Measurements from ENCODE around the gene OCSTAMP. TPM values are rescaled to one million over a fixed set of nuclear protein-coding genes. Genes with fewer than 3 reads are reported as not detected.

The OCSTAMP gene
- polyA plus RNA-seq, 1 donor from 2014 or later = not detected

DNA sequence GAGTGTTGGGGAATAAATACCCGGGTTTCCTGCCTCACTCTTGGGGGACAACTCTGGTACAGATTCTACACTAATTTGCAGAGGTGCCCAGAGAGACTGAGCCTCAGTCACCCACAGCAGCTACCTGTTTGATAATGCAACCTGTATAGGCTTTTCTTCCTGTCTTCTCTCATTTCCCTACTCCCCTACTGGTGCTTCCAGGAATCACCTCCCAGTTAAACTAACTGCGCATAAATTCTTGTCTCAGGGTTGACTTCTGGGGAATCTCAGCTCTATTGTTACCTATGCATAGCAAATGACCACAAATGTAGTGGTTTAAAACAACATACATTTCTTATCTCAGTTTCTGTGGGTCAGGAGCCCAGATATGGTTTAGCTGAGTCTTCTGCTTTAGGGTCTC, 11.3 kb downstream of the OCSTAMP start:
- no peak overlapping the region for H3K27ac Mint-ChIP-seq
- H3K4me3 Mint-ChIP-seq = no peak overlapping the region
- peaks cover 9% of the 10 kb centered on the region for H3K27me3 Mint-ChIP-seq
- peaks cover 0 to 2% (median 0%) of the 10 kb centered on the region in 3 donors for H3K4me1 Mint-ChIP-seq
- H3K36me3 Mint-ChIP-seq = no peaks in the 10 kb centered on the region
- peaks cover 0 to 3% (median 0%) of the 10 kb centered on the region in 3 donors for H3K9me3 Mint-ChIP-seq

DNA sequence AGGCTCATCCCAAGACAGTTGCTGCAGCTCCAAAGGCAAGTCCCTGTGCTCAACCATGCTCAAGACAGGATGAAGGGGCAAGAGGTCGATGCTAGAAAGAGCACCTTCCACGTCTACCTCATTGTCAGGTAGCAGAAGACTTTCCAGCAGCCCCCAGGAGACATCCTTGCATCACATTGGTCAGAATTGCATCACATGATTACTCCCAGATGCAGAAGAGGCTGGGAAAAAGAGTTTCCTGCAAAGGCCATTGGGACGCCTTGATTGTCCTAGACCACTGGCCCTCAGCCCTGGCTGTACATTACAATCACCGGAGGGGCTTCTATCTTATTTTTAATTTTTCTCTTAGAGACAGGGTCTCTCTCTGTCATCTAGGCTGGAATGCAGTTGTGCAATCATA, 19.8 kb downstream of the OCSTAMP start:
- Mint-ChIP-seq H3K36me3 (no peaks in the 10 kb centered on the region), H3K27ac (no peak overlapping the region), H3K4me1 (no peaks in the 10 kb centered on the region), H3K9me3 (no peaks in the 10 kb centered on the region), H3K27me3 (peaks cover 1% of the 10 kb centered on the region), H3K4me3 (no peak overlapping the region)

DNA sequence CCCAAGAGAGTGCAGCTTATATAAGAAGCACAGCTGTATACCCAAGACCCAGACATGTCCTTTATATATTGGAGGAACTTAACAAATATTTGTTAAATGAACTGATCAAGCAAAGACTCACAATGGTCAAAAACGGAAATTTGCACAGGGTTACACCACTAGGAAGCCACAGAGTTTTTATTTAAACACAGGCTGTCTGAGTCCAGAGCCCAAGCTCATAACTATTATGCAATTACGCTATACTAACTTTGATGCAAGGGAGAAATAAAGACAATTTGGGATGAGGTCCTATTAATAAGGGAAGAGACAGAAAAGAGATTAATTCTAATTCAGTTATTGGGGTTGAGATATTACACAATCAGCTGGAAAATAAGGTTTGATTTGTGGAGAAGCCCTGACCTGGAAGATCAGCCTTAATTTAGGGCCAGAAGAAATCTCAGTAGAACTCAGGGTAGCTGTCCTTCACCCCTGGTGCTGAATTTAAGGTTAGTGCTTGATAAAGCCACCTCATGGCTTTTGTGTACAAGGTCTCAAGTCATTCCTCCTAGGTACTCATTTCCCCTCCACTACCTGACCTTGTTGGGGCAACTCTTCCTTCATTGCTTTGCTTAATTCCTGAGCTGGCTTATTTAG, 26.6 kb downstream of the OCSTAMP start:
- Mint-ChIP-seq H3K4me1 (no peaks in the 10 kb centered on the region), H3K4me3 (no peak overlapping the region), H3K9me3 (no peaks in the 10 kb centered on the region), H3K27ac (no peak overlapping the region), H3K36me3 (no peaks in the 10 kb centered on the region), H3K27me3 (peaks cover 1% of the 10 kb centered on the region)

DNA sequence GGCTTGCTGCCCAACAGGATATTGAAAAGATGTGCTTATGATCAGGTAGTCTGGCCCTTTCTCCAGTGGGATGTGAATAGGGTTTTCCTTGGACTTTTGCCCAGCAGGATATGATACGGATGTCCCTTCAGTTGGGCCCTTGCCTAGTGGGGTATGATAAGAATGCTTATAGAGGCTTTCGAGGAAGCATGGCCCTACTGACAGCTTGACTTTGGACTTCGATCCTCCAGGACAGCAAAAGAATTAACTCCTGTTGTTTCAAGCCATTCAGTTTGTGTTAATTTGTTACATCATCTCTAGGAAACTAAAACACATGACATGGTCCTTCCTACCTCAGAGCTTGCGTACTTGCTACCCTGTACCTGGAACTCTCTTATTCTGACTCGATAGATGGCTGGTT, 27.3 kb downstream of the OCSTAMP start:
- no peaks in the 10 kb centered on the region for H3K4me1 Mint-ChIP-seq
- no peaks in the 10 kb centered on the region for H3K9me3 Mint-ChIP-seq
- no peak overlapping the region for H3K27ac Mint-ChIP-seq
- no peaks in the 10 kb centered on the region for H3K27me3 Mint-ChIP-seq
- H3K4me3 Mint-ChIP-seq = no peak overlapping the region
- no peaks in the 10 kb centered on the region for H3K36me3 Mint-ChIP-seq

DNA sequence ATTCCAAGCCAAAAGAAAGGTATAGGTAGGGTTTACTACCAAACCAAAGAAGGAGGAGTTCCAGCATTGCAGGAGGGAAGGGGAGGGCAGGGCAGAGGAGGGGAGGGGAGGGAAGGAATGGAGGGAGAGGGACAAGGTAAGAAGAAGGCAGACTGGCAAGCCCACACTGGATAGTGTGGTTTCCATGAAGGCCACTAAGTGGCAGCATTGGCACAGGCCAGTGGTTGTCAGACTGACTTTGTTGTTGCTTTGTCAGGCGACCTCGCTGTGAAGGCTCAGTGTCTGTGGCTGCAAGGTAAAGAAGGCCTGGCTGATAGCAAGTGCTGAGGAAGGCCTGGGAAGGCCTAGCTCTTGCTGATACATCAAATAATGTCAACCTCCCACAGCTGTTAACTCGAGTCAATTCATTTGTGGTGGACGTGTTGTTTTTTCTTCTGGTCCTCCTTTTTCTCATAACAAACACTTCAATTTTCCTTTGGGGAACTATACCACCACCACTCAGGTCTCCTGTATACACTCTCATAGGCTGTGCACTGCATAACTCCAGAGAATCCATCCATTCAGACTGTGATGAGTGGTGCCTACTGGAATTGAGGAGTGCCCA, 29.4 kb downstream of the OCSTAMP start:
- no peaks in the 10 kb centered on the region for H3K4me1 Mint-ChIP-seq
- H3K9me3 Mint-ChIP-seq = no peaks in the 10 kb centered on the region
- H3K27ac Mint-ChIP-seq = no peak overlapping the region
- no peak overlapping the region for H3K4me3 Mint-ChIP-seq
- no peaks in the 10 kb centered on the region for H3K27me3 Mint-ChIP-seq
- peaks cover 2% of the 10 kb centered on the region for H3K36me3 Mint-ChIP-seq

DNA sequence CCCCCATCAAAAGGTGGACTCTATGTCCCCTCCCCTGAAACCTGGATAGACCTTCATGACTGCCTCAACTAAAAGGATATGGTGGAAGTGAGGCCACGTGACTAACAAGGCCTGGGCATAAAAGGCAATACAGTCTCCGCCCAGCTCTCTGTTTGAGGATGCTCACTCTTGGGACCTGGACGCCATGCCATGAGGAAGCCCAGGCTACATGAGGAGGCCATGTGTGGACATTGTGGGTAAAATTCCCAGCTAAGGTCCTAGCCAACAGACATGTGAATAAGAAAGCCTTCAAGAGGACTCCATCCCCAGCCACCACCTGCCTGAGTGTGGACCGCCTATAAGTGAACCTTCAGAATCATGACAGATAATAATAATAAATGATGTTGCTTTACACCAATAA, 29.9 kb downstream of the OCSTAMP start:
- H3K4me1 Mint-ChIP-seq = no peaks in the 10 kb centered on the region
- H3K27ac Mint-ChIP-seq = no peak overlapping the region
- H3K4me3 Mint-ChIP-seq = no peak overlapping the region
- no peaks in the 10 kb centered on the region for H3K27me3 Mint-ChIP-seq
- H3K9me3 Mint-ChIP-seq = no peaks in the 10 kb centered on the region
- peaks cover 2% of the 10 kb centered on the region for H3K36me3 Mint-ChIP-seq

DNA sequence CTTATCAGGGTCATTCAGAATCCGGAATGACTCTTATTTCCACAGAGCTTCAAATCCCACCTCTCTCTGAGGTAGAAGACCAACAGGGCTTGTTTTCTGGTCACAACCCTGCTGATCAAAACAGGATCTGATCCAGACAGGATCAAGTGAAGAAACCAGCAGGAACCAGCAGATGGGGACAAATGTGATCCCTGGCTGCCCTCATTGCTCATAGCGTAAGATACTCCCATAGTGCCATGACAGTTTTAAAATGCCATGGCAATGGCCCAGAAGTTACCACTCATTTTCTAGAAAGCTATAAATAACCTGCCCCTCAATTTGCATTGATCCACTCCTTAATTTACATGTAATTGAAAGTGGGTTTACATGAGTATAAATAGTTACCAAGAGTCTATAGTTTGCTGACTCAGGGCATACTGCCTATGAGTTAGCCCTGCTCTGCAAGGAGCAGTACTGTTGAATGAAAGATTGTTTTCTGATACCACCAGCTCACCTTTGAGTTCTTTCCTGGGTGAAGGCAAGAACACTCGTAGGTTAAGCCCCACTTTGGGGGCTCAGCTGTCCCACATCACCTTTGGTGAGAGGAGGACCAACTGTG, 30.9 kb downstream of the OCSTAMP start:
- Mint-ChIP-seq H3K27ac (no peak overlapping the region), H3K9me3 (no peaks in the 10 kb centered on the region), H3K4me1 (no peaks in the 10 kb centered on the region), H3K27me3 (peaks cover 3% of the 10 kb centered on the region), H3K4me3 (no peak overlapping the region), H3K36me3 (peaks cover 2% of the 10 kb centered on the region)

DNA sequence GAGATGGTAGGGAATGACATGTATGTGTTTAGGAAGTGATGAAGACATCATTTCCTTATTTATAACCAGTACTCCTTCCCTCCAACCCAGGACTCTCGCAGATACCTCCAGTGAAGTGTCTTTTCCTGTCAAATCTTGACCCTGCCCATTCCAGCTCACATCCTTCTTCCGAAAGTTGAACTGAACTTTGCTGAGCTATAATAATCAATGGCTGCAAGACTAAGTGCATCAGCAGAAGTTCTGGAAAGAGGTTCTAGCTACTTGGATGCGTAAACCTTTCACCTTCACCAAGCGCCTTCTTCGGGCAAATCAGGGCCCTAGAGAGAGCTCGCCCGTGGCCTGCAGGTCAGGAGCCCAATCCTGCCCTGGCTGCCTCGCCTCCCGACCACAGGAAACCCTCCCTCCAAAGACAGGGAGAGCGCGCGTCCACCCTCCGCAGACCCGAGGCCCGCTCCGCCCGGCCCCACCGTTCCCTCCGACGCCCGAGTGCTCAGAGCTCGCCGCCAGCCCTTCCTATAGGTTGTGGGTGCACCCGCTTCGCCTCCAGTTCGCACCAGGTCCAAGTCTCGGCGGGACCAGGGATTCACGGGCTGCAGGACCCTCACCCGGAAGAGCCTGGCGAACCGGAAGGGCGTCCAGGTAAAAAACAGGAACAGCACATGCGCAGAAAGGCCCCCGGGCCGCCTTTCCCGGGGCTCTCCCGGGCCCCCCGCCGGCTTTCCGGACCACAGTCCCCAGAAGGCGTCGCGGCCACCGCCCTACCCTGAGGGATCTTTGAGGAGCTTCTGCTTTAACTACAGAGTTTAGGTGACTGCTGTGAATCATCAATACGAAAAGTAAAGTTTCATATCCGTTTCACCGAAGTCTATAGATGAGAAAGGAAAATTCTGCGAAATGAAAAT, 37.3 kb downstream of the OCSTAMP start, which contains the start of gene ZNF334:
ZNF334 (minus strand) TSS at position 617 of the 902 bp plus-strand sequence. CDS start 1,457 bp downstream, outside the sequence.
- H3K36me3 Mint-ChIP-seq = peaks cover 2% of the 10 kb centered on the region
- H3K27me3 Mint-ChIP-seq = peaks cover 14% of the 10 kb centered on the region
- H3K27ac Mint-ChIP-seq = no peak within 1 kb of the TSS
- peaks cover 0 to 2% (median 0%) of the 10 kb centered on the region in 3 donors for H3K9me3 Mint-ChIP-seq
- H3K4me3 Mint-ChIP-seq = peak within 1 kb of the TSS; percentile 18 to 92 (median 86)
- H3K4me1 Mint-ChIP-seq = peaks cover 0 to 4% (median 4%) of the 10 kb centered on the region in 3 donors

DNA sequence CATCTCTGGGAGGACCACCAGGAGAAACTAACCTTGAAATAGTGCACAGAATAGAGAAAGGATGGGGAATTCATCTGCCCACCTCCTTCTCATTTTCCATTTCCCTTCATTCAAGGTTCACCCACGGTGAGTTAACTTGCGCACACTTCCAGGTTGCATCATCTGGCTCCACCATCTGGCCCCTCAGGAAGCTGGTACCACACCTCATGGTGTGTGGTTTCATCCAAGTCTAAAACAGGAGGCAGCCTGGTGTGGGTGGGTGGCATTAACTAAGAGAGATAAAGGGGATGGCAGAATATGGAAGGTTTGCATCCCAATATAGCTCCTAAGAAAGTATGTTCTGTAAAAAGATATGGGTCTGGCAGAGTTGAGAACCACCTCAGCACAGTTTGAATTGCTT, 40.9 kb downstream of the OCSTAMP start:
- Mint-ChIP-seq H3K4me1 (peaks cover 0 to 4% (median 4%) of the 10 kb centered on the region in 3 donors), H3K36me3 (no peaks in the 10 kb centered on the region), H3K27ac (no peak overlapping the region), H3K27me3 (peaks cover 22% of the 10 kb centered on the region), H3K4me3 (no peak overlapping the region), H3K9me3 (peaks cover 0 to 2% (median 0%) of the 10 kb centered on the region in 3 donors)

DNA sequence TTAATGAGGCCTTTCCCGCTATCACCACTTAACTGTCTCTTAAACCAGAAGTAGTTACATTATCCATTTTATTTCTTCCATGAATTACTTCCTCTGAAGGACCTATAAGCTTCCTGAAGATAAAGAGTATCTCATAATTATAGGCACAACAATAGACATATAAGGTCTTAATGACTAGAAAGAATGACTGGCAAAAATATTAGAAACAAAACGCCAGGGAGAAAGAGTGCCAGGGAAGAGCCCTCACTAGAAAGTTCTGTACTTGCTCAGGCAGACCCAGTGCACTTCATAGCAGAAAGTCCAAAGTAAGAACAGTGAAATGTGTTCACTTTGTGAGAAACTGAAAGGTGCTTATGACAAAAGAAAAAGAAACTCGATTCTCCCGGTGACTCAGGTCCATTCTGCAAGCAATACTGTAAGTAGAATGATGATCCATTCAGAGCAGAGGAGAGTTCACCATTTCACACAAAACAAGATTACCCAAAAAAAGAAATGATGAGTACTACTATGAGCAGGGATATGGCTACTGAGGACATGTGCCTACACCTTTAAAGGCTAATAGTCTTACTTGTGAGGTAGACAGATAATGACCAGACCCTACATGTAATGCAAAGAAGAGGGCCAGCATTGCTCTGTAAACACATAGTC, 42.6 kb downstream of the OCSTAMP start:
- Mint-ChIP-seq H3K4me3 (no peak overlapping the region), H3K4me1 (peaks cover 0 to under 1% (median 0%) of the 10 kb centered on the region in 3 donors), H3K9me3 (peaks cover 7 to 10% (median 8%) of the 10 kb centered on the region in 3 donors), H3K27me3 (peaks cover 22% of the 10 kb centered on the region), H3K36me3 (peaks cover 3% of the 10 kb centered on the region), H3K27ac (no peak overlapping the region)

DNA sequence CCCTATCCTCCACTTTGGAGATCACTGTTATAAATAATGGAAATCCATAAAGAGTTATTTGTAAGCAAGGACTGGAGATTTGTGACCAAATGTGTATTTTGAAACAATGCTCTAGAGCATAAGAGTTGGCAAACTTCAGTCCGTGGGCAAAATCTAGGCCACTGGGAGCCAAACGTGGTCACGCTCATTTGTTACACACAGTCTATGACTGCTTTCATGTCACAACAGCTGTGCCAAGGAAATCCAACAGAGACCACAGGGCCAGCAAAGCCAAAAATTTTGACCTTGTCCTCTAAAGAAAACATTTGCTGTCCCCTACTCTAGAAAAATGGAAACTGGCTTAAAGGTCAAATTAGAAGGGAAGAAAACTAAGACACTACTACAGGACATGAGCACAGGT, 44.9 kb downstream of the OCSTAMP start:
- H3K9me3 Mint-ChIP-seq = peaks cover 25 to 27% (median 26%) of the 10 kb centered on the region in 3 donors
- peaks cover 20% of the 10 kb centered on the region for H3K27me3 Mint-ChIP-seq
- peaks cover 3% of the 10 kb centered on the region for H3K36me3 Mint-ChIP-seq
- H3K27ac Mint-ChIP-seq = no peak overlapping the region
- no peaks in the 10 kb centered on the region for H3K4me1 Mint-ChIP-seq
- no peak overlapping the region for H3K4me3 Mint-ChIP-seq

DNA sequence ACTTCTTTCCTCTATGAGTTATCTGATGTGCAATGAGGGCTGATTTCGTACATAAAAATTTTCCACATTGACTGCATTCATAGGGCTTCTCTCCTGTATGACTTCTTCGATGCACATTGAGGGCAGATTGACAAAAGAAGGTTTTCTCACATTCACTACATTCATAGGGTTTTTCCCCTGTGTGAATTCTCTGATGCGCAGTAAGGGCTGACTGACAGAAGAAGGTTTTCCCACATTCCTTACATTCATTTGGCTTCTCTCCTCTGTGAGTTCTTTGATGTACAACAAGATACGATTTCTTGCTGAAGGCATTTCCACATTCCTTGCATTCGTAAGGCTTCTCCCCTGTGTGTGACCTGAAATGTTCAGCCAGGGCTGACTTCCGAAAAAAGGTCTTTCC, 48.5 kb downstream of the OCSTAMP start:
- H3K4me1 Mint-ChIP-seq = no peaks in the 10 kb centered on the region
- peaks cover 30 to 38% (median 31%) of the 10 kb centered on the region in 3 donors for H3K9me3 Mint-ChIP-seq
- no peak overlapping the region for H3K27ac Mint-ChIP-seq
- peaks cover 5% of the 10 kb centered on the region for H3K36me3 Mint-ChIP-seq
- peak overlapping the region in 1 of 4 donors; percentile 70 for H3K4me3 Mint-ChIP-seq
- H3K27me3 Mint-ChIP-seq = peaks cover 19% of the 10 kb centered on the region

DNA sequence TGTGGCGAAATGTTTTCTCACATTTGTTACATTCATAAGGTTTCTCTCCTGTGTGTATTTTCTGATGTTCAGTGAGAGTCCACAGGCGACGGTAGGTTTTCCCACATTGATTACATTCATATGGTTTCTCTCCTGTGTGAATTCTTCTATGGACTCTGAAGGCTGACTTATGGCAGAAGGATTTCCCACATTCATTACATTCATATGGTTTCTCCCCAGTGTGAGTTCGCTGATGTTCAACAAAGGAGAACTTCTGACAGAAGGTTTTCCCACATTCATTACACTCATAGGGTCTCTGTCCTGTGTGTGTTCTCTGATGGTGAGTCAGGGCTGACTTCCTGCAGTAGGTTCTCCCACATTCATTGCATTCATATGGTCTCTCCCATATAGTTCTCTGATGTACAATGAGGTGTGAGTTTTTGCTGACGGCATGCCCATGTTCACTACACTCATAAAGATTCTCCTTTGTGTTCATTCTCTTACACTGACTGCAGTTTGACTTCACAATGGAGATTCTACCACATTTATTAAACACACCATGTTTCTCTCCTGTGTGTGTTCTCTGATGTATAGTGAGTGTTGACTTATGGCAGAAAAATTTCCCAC, 49.0 kb downstream of the OCSTAMP start:
- peaks cover 21% of the 10 kb centered on the region for H3K27me3 Mint-ChIP-seq
- no peak overlapping the region for H3K4me3 Mint-ChIP-seq
- H3K4me1 Mint-ChIP-seq = no peaks in the 10 kb centered on the region
- peaks cover 5% of the 10 kb centered on the region for H3K36me3 Mint-ChIP-seq
- no peak overlapping the region for H3K27ac Mint-ChIP-seq
- peaks cover 30 to 40% (median 31%) of the 10 kb centered on the region in 3 donors for H3K9me3 Mint-ChIP-seq

DNA sequence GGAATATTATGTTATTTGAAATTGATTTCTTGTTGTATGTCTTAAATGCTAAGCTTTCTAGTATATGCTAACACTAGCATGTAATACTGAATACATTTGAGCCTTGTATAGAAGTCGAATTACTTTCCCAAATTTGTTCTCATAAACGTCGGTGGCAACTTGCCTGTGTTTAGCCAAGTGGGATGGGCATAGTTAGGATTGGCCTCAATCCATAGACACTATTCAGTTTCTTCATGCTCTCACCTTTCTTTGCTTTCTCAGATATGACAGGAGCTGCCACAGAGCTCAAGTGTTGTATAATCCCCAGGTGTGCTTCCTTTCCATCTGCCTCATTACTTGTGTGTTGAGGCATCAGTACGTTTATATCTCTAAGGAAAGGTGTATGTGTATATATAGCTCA, 56.4 kb downstream of the OCSTAMP start:
- H3K27me3 Mint-ChIP-seq = peaks cover 27% of the 10 kb centered on the region
- H3K4me1 Mint-ChIP-seq = no peaks in the 10 kb centered on the region
- H3K9me3 Mint-ChIP-seq = peaks cover 0 to 8% (median 7%) of the 10 kb centered on the region in 3 donors
- no peak overlapping the region for H3K27ac Mint-ChIP-seq
- H3K4me3 Mint-ChIP-seq = no peak overlapping the region
- H3K36me3 Mint-ChIP-seq = peaks cover 2% of the 10 kb centered on the region
